B cell (primary cell): ENCODE measurements around the gene HPN. TPM values are rescaled to one million over a fixed set of nuclear protein-coding genes. Genes with fewer than 3 reads are reported as not detected.

Source experiments
- ATAC-seq: fragments of 200-7000 bp; cut with Tn5 transposase; one replicate; pipeline ENCODE4 v1.10.0; 2021; ENCODE audit warnings: low read depth, mild to moderate bottlenecking, moderate number of reproducible peaks, moderate library complexity
- CTCF ChIA-PET: fragments of 350-600 bp; sonication (Branson Sonifier 250); formaldehyde crosslinking; loops from one replicate; lab custom pipeline; 2021; ENCODE audit warnings: antibody characterized with exemption, inconsistent platforms; lab: Charles Lee
- POLR2A ChIA-PET: fragments of 350-600 bp; sonication (Branson Sonifier 250); formaldehyde crosslinking; loops from one replicate; lab custom pipeline; 2021; ENCODE audit warnings: antibody characterized with exemption; lab: Charles Lee
- DNase-seq: peaks from one replicate; pipeline ENCODE4 v3.0.0; 2013
- H2AFZ ChIP-seq: 2 replicates; pipeline ENCODE4 v1.6.1; 2012; ENCODE audit warnings: mild to moderate bottlenecking, low read depth, low read length; ENCODE audit not compliant: insufficient read depth, poor library complexity, severe bottlenecking
- H3K27ac ChIP-seq, 2 donors: 1 replicate in 1 of 2; 2 replicates in 1 of 2; pipeline ENCODE4 v1.5.1; 2012 to 2013; ENCODE audit warnings: low read length in 2 of 2, mild to moderate bottlenecking in 2 of 2, moderate library complexity in 1 of 2
- H3K27me3 ChIP-seq, 4 experiments: fragments of 200-600 bp in 1 of 4; sonication (generic) in 1 of 4; replicated peaks in 1 of 4; 1 replicate in 2 of 4; 2 replicates in 2 of 4; pipeline versions ENCODE4 v1.6.1 to v1.7.0; 2013 to 2016; ENCODE audit warnings: low read length in 3 of 4, mild to moderate bottlenecking in 2 of 4, mixed read lengths in 1 of 4, moderate library complexity in 1 of 4; ENCODE audit not compliant: insufficient read depth in 4 of 4, control insufficient read depth in 3 of 4; ENCODE audit errors: control extremely low read depth in 1 of 4
- H3K36me3 ChIP-seq, 2 experiments: replicated peaks in 1 of 2; 1 replicate in 1 of 2; 2 replicates in 1 of 2; pipeline versions ENCODE4 v1.6.1 to v1.7.1; 2013; ENCODE audit warnings: low read length in 1 of 2; ENCODE audit not compliant: insufficient read depth in 2 of 2, control insufficient read depth in 1 of 2; ENCODE audit errors: control extremely low read depth in 1 of 2, extremely low read depth in 1 of 2
- H3K4me1 ChIP-seq, 2 donors: fragments of 200-600 bp in 1 of 2; sonication (generic) in 1 of 2; 1 replicate in 1 of 2; 2 replicates in 1 of 2; pipeline versions ENCODE4 v1.5.1 to v1.6.1; 2013 to 2017; ENCODE audit warnings: low read length in 2 of 2; ENCODE audit not compliant: control insufficient read depth in 2 of 2, insufficient read depth in 2 of 2
- H3K4me2 ChIP-seq: replicated peaks from 2 replicates; pipeline ENCODE3; 2012; ENCODE audit warnings: mild to moderate bottlenecking, low read depth, low read length; ENCODE audit not compliant: poor library complexity, severe bottlenecking
- H3K4me3 ChIP-seq, 5 experiments: fragments of 200-600 bp in 1 of 5; sonication (generic) in 1 of 5; 1 replicate in 3 of 5; 2 replicates in 2 of 5; pipeline versions ENCODE4 v1.5.1 to v1.7.0; 2011 to 2016; ENCODE audit warnings: low read length in 4 of 5, mild to moderate bottlenecking in 4 of 5, low read depth in 2 of 5, control low read depth in 1 of 5, moderate library complexity in 1 of 5; ENCODE audit not compliant: insufficient read depth in 1 of 5; ENCODE audit errors: control extremely low read depth in 1 of 5, extremely low read depth in 1 of 5
- H3K79me2 ChIP-seq: fragments of 200-600 bp; sonication (generic); one replicate; pipeline ENCODE4 v1.6.0; 2016; ENCODE audit warnings: low read length; ENCODE audit not compliant: control insufficient read depth, insufficient read depth
- H3K9ac ChIP-seq: fragments of 200-600 bp; sonication (generic); 2 replicates; pipeline ENCODE4 v1.6.1; 2017; ENCODE audit warnings: mild to moderate bottlenecking, low read length, moderate library complexity
- H3K9me3 ChIP-seq, 3 donors: one replicate each; pipeline versions ENCODE4 v1.6.1 to v1.7.1; 2013; ENCODE audit warnings: low read length in 2 of 3; ENCODE audit not compliant: control insufficient read depth in 2 of 3, insufficient read depth in 1 of 3; ENCODE audit errors: control extremely low read depth in 1 of 3
- H4K20me1 ChIP-seq: 2 replicates; pipeline ENCODE4 v1.6.0; 2012; ENCODE audit warnings: mild to moderate bottlenecking, low read length; ENCODE audit not compliant: insufficient read depth, control insufficient read depth, poor library complexity, severe bottlenecking
- H3K27ac Mint-ChIP-seq: one replicate; pipeline ENCODE4 v1.8.0; 2021; ENCODE audit warnings: mixed read lengths
- H3K27me3 Mint-ChIP-seq: one replicate; pipeline ENCODE4 v1.8.0; 2021; ENCODE audit warnings: mixed read lengths
- H3K4me1 Mint-ChIP-seq: one replicate; pipeline ENCODE4 v1.8.0; 2021; ENCODE audit warnings: mixed read lengths
- H3K4me3 Mint-ChIP-seq: one replicate; pipeline ENCODE4 v1.8.0; 2021; ENCODE audit warnings: mixed read lengths
- H3K9me3 Mint-ChIP-seq: one replicate; pipeline ENCODE4 v1.8.0; 2022; ENCODE audit warnings: mixed read lengths; ENCODE audit not compliant: insufficient read depth
- EZH2 ChIP-seq: IDR thresholded peaks from 2 replicates; pipeline ENCODE4 v1.6.1; 2012; ENCODE audit warnings: borderline replicate concordance, low read depth, mild to moderate bottlenecking, moderate library complexity, low read length; ENCODE audit not compliant: insufficient read depth, poor library complexity, severe bottlenecking
- WGBS: methylation state at CpG from one replicate; pipeline ENCODE4 v1.1.5; 2013; ENCODE audit warnings: missing lambda C conversion rate; ENCODE audit not compliant: insufficient coverage; 5-methylcytosine and 5-hydroxymethylcytosine counted together
- intact Hi-C: fragments of 100-400 bp; cut with micrococcal nuclease; formaldehyde crosslinking; loops from one replicate; pipeline ENCODE4 v1.10.0; 2022
- polyA plus RNA-seq: library from polyadenylated mRNA; depleted of rRNA; stranded (reverse); fragments of >200 nt; gene quantifications from 2 replicates; pipeline ENCODE4 v1.2.3, GENCODE V29; 2012
- total RNA-seq, 2 donors: library from RNA; stranded (reverse); fragments of 120-200 nt in 1 of 2; gene quantifications; 1 replicate in 1 of 2; 2 replicates in 1 of 2; pipeline versions ENCODE4 v1.2.3 to v1.2.4, GENCODE V29; 2013 to 2022
- TF ChIP-seq, protein P1 (sequence below): fragments of 200-600 bp; IDR thresholded peaks from one replicate; pipeline ENCODE4 v1.8.0; 2022; ENCODE audit warnings: antibody characterized with exemption, mild to moderate bottlenecking

Gene HPN
- total and polyA plus RNA-seq, 2 donors (not counting 1 experiment from before 2014, with no cell fraction given): 0.30 TPM; not detected in 1

DNA sequence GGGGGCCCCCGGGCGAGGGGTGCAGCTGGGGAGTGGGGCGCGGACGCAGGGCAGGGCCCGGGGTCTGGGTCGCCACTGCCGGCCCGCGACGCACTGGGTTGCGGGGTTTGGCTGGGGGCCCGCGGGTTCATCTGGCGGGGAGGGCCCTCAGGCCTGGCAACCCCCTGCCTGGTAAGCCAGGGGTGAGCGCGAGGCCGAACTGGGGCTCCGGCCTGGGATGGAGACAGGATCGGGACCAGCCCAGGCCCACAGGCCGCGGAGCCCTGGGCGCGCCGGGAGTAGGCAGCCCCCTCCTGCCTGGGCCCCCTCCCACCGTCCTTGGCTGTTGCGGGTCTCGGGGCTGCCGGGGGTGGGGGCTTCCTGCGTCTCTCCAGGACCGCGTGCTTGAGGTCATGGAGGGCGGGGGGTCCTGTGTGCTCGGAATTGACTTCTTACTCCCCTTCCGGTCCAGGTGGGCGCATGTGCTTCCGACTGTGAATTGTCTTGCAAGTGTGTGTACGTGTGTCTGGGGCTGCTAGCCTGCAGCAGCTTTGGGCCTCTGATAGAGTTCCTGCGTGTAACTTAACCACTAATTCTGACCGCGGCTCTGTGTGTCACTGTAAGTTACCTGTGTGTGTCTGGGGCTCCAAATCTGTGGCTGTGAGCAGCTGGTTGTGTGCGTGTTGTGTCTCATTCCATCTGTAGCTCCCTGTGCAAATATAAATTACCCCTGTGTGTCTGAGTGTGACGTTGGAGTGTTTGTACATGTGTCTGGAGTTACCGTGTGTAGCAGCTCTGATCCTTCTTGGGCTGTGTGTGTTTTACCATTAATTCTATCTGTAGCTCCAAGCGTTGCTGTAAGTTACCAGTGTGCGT lies 40.6 kb upstream of the HPN start:
- Histone ChIP-seq H3K36me3 (peaks cover 3 to 6% of the 10 kb centered on the region in 2 experiments), H3K27me3 (no peaks in the 10 kb centered on the region), H4K20me1 (peaks cover 33% of the 10 kb centered on the region), H3K27ac (peak overlapping the region; percentile 68 to 84), H3K9me3 (no peaks in the 10 kb centered on the region), H3K79me2 (peaks cover 59% of the 10 kb centered on the region), H3K4me3 (peak overlapping the region; percentile 66 to 84 (median 74)), H2AFZ (peak overlapping the region; percentile 92), H3K4me1 (peaks cover 47 to 67% of the 10 kb centered on the region in 2 donors), H3K4me2 (peak overlapping the region; percentile 99), H3K9ac (peak overlapping the region; percentile 76)
- Mint-ChIP-seq H3K27me3 (no peaks in the 10 kb centered on the region), H3K4me1 (peaks cover 59% of the 10 kb centered on the region), H3K9me3 (no peaks in the 10 kb centered on the region), H3K27ac (peak overlapping the region; percentile 91), H3K4me3 (peak overlapping the region; percentile 93)
- TF ChIP-seq, protein P1, sequence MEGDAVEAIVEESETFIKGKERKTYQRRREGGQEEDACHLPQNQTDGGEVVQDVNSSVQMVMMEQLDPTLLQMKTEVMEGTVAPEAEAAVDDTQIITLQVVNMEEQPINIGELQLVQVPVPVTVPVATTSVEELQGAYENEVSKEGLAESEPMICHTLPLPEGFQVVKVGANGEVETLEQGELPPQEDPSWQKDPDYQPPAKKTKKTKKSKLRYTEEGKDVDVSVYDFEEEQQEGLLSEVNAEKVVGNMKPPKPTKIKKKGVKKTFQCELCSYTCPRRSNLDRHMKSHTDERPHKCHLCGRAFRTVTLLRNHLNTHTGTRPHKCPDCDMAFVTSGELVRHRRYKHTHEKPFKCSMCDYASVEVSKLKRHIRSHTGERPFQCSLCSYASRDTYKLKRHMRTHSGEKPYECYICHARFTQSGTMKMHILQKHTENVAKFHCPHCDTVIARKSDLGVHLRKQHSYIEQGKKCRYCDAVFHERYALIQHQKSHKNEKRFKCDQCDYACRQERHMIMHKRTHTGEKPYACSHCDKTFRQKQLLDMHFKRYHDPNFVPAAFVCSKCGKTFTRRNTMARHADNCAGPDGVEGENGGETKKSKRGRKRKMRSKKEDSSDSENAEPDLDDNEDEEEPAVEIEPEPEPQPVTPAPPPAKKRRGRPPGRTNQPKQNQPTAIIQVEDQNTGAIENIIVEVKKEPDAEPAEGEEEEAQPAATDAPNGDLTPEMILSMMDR: no peak
- no peak for TF ChIP-seq EZH2
- under 1% methylated on average over 41 of the region's 46 CpGs for WGBS
- ATAC-seq (peak; percentile 4), DNase-seq (peak; percentile 65)
- intact Hi-C loops: loop anchor here (5.0 kb wide), 1 partner anchor 269 kb away; the partner anchor contains the start of gene ZNF181
- ChIA-PET POLR2A (interaction anchor here (1.2 kb wide), 1 partner anchor 28 kb away, joined by 3 read pairs; no protein-coding TSS in a partner anchor), CTCF (interaction anchor here (0.8 to 5.0 kb wide), 4 partner anchors 12 to 66 kb away, joined by 3 to 32 read pairs (median 4); no protein-coding TSS in a partner anchor)
